Retinal pigment epithelial cell (primary cell): ENCODE measurements around the gene CUX1.
"Not testable (repeated sequence)": the region's sequence is repeated elsewhere in the genome, so short reads cannot be mapped to it uniquely, and the experiment has no call there.

ENCODE experiments used
- DNase-seq: peaks from one replicate; pipeline ENCODE4 v3.0.0-alpha.2; 2010; ENCODE audit warnings: low read depth
- H3K4me3 ChIP-seq: 2 replicates; pipeline ENCODE4 v1.5.1; 2011; ENCODE audit warnings: mild to moderate bottlenecking, low read length, control low read depth, moderate library complexity
- CTCF ChIP-seq: conservative IDR thresholded peaks from 2 replicates; pipeline ENCODE4 v1.5.1; 2011; ENCODE audit warnings: low read depth, low read length, control low read depth, inconsistent platforms

CUX1 gene

GRCh38 chr7:101823096-101823495 lies 5.7 kb downstream of the CUX1 start:
- TF ChIP-seq CTCF: no peak
- DNase-seq: no peak
- no peak overlapping the region for H3K4me3 ChIP-seq

GRCh38 chr7:101823596-101823995 lies 6.2 kb downstream of the CUX1 start:
- no peak overlapping the region for H3K4me3 ChIP-seq
- DNase-seq: no peak
- TF ChIP-seq CTCF: no peak

- no peak for TF ChIP-seq CTCF
- no peak for DNase-seq
- H3K4me3 ChIP-seq: no peak overlapping the region
Measured at GRCh38 chr7:101824440-101824839, 7.0 kb downstream of the CUX1 start.

GRCh38 chr7:101826081-101826835 lies 8.8 kb downstream of the CUX1 start:
- H3K4me3 ChIP-seq: no peak overlapping the region
- DNase-seq: no peak
- TF ChIP-seq CTCF: no peak

- TF ChIP-seq CTCF: no peak
- no peak for DNase-seq
- no peak overlapping the region for H3K4me3 ChIP-seq
Measured at GRCh38 chr7:101828301-101829020, 11.0 kb downstream of the CUX1 start.

- DNase-seq: no peak
- H3K4me3 ChIP-seq: no peak overlapping the region
- no peak for TF ChIP-seq CTCF
Measured at GRCh38 chr7:101829374-101829773, 11.9 kb downstream of the CUX1 start.

GRCh38 chr7:101829821-101830220 lies 12.4 kb downstream of the CUX1 start:
- H3K4me3 ChIP-seq: no peak overlapping the region
- DNase-seq: no peak
- no peak for TF ChIP-seq CTCF

GRCh38 chr7:101831396-101831795 lies 14.0 kb downstream of the CUX1 start:
- not testable (repeated sequence) for H3K4me3 ChIP-seq, DNase-seq
